ENCODE results near the gene ARL16.
A peak's percentile ranks its signal among the peaks of the same experiment; 100 is the strongest.

ARL16 gene

GRCh38 chr17:81712468-81713003, 28.9 kb upstream of the ARL16 start:
- DNase-seq: no peak

- DNase-seq: peak; percentile 83
Measured at GRCh38 chr17:81711814-81712467, 28.3 kb upstream of the ARL16 start, which contains the start of gene SLC25A10. Gene SLC25A10, plus strand, starts transcription at chr17:81712284. Its CDS starts 143 bp downstream, at chr17:81712427.

GRCh38 chr17:81710514-81711308, 27.1 kb upstream of the ARL16 start:
- peak; percentile 18 for DNase-seq

- no peak for DNase-seq
Measured at GRCh38 chr17:81708739-81709185, 25.2 kb upstream of the ARL16 start.

GRCh38 chr17:81707725-81708646, 24.4 kb upstream of the ARL16 start:
- DNase-seq: no peak

GRCh38 chr17:81706757-81707624, 23.4 kb upstream of the ARL16 start:
- DNase-seq: no peak

- DNase-seq: no peak
Measured at GRCh38 chr17:81706232-81706611, 22.6 kb upstream of the ARL16 start.

- DNase-seq: no peak
Measured at GRCh38 chr17:81705518-81706231, 22.1 kb upstream of the ARL16 start.

- DNase-seq: no peak
Measured at GRCh38 chr17:81703747-81704654, 20.4 kb upstream of the ARL16 start.

GRCh38 chr17:81702934-81703746, 19.5 kb upstream of the ARL16 start, which contains the start of gene MRPL12:
Gene MRPL12, plus strand, starts transcription at chr17:81703367. Its CDS starts 135 bp downstream, at chr17:81703502.
- DNase-seq: peak; percentile 91

GRCh38 chr17:81701288-81702071, 17.9 kb upstream of the ARL16 start:
- no peak for DNase-seq

- no peak for DNase-seq
Measured at GRCh38 chr17:81700353-81701287, 17.0 kb upstream of the ARL16 start.

GRCh38 chr17:81697261-81698044, 13.9 kb upstream of the ARL16 start:
- DNase-seq: no peak

GRCh38 chr17:81696218-81696941, 12.8 kb upstream of the ARL16 start:
- DNase-seq: no peak

- DNase-seq: no peak
Measured at GRCh38 chr17:81695801-81696200, 12.2 kb upstream of the ARL16 start.

All from stimulated activated CD4-positive, alpha-beta T cell treated with anti-CD3 and anti-CD28 coated beads, Interleukin-4, amount 100 ng/mL, for 24 hours (primary cell).